Tibial nerve (tissue), 4 donors: Measurements from ENCODE around the gene CUX1. TPM values are rescaled to one million over a fixed set of nuclear protein-coding genes. Genes with fewer than 3 reads are reported as not detected.

ENCODE experiments used
- DNase-seq, 2 donors: peaks; one replicate each; pipeline ENCODE4 v3.0.0-alpha.2; 2019; ENCODE audit warnings: low spot score in 2 of 2
- H3K27ac ChIP-seq, 4 donors: fragments of 200-600 bp; sonication (generic) in 3 of 4; one replicate each; pipeline ENCODE4 v1.5.1; 2017 to 2019; ENCODE audit warnings: mild to moderate bottlenecking in 1 of 4
- H3K27me3 ChIP-seq, 2 donors: fragments of 200-600 bp; sonication (generic) in 1 of 2; one replicate each; pipeline versions ENCODE4 v1.5.1 to v1.6.0; 2017 to 2019
- H3K36me3 ChIP-seq, 3 donors: fragments of 200-600 bp; sonication (generic); one replicate each; pipeline ENCODE4 v1.5.1; 2018 to 2019
- H3K4me1 ChIP-seq, 4 donors: fragments of 200-600 bp; sonication (generic) in 3 of 4; one replicate each; pipeline ENCODE4 v1.5.1; 2017 to 2019
- H3K4me3 ChIP-seq, 4 donors: fragments of 200-600 bp; sonication (generic) in 3 of 4; one replicate each; pipeline ENCODE4 v1.5.1; 2017 to 2019; ENCODE audit warnings: mild to moderate bottlenecking in 1 of 4, moderate library complexity in 1 of 4
- H3K9me3 ChIP-seq, 4 donors: fragments of 200-600 bp; sonication (generic) in 3 of 4; one replicate each; pipeline ENCODE4 v1.5.1; 2017 to 2019
- CTCF ChIP-seq, 5 experiments: fragments of 200-600 bp in 3 of 5; fragments of 450-650 bp in 2 of 5; sonication (generic) in 3 of 5; IDR thresholded peaks; one replicate each; pipeline ENCODE4 v1.5.1; 2016 to 2019; ENCODE audit warnings: antibody characterized with exemption in 5 of 5, mild to moderate bottlenecking in 3 of 5, moderate library complexity in 2 of 5
- EP300 ChIP-seq, 2 donors: sonication (generic); formaldehyde crosslinking; IDR thresholded peaks; one replicate each; pipeline ENCODE4 v1.6.1; 2017; ENCODE audit warnings: antibody characterized with exemption in 2 of 2, mild to moderate bottlenecking in 1 of 2
- POLR2A ChIP-seq, 2 donors: fragments of 450-650 bp; IDR thresholded peaks; one replicate each; pipeline ENCODE4 v1.6.1; 2017; ENCODE audit warnings: antibody characterized with exemption in 2 of 2, mild to moderate bottlenecking in 2 of 2, moderate library complexity in 2 of 2
- WGBS, 2 donors: methylation state at CpG; one replicate each; pipeline ENCODE4 v1.1.5; 2018; 5-methylcytosine and 5-hydroxymethylcytosine counted together
- total RNA-seq, 4 donors: library from RNA; depleted of rRNA; stranded (reverse); fragments of >200 nt; gene quantifications; one replicate each; pipeline ENCODE4 v1.1.0, GENCODE V29; 2016

CUX1 gene
- total RNA-seq, 4 donors from 2014 or later = 74.5 to 104 (median 84.3) TPM

- no peaks in the 10 kb centered on the region for H3K27me3 ChIP-seq
- DNase-seq = no peak
- WGBS, 2 donors = 95 to 96% methylated on average over 6 of the region's 6 CpGs
- H3K4me3 ChIP-seq = no peak overlapping the region
- TF ChIP-seq EP300 (IDR thresholded peaks at IDR 0.05) = no peak
- TF ChIP-seq POLR2A (IDR thresholded peaks at IDR 0.05) = no peak
- no peak for TF ChIP-seq CTCF (IDR thresholded peaks at IDR 0.05)
- peaks cover 0 to 8% (median 0%) of the 10 kb centered on the region in 3 donors for H3K36me3 ChIP-seq
- no peak overlapping the region for H3K27ac ChIP-seq
- H3K4me1 ChIP-seq = peaks cover 0 to 29% (median 6%) of the 10 kb centered on the region in 4 donors
- no peaks in the 10 kb centered on the region for H3K9me3 ChIP-seq
These were observed 134.3 kb downstream of the CUX1 start for GRCh38 chr7:101951757-101952156.

GRCh38 chr7:101952355-101953247 lies 135.2 kb downstream of the CUX1 start:
- Histone ChIP-seq H3K4me1 (peaks cover 0 to 25% (median 6%) of the 10 kb centered on the region in 4 donors), H3K27me3 (no peaks in the 10 kb centered on the region), H3K4me3 (no peak overlapping the region), H3K27ac (no peak overlapping the region), H3K36me3 (peaks cover 0 to 8% (median 0%) of the 10 kb centered on the region in 3 donors), H3K9me3 (no peaks in the 10 kb centered on the region)
- 83 to 88% methylated on average over 26 to 29 of the region's 29 CpGs for WGBS, 2 donors
- TF ChIP-seq CTCF (IDR thresholded peaks at IDR 0.05) (no peak), EP300 (IDR thresholded peaks at IDR 0.05) (no peak), POLR2A (IDR thresholded peaks at IDR 0.05) (no peak)
- no peak for DNase-seq

GRCh38 chr7:101953248-101953819 lies 135.9 kb downstream of the CUX1 start:
- TF ChIP-seq EP300 (IDR thresholded peaks at IDR 0.05) (no peak), POLR2A (IDR thresholded peaks at IDR 0.05) (no peak), CTCF (IDR thresholded peaks at IDR 0.05) (no peak)
- Histone ChIP-seq H3K4me3 (no peak overlapping the region), H3K36me3 (peaks cover 0 to 8% (median 0%) of the 10 kb centered on the region in 3 donors), H3K9me3 (no peaks in the 10 kb centered on the region), H3K27ac (no peak overlapping the region), H3K4me1 (peaks cover 0 to 18% (median 6%) of the 10 kb centered on the region in 4 donors), H3K27me3 (no peaks in the 10 kb centered on the region)
- DNase-seq = no peak
- 82 to 85% methylated on average over 14 of the region's 14 CpGs for WGBS, 2 donors

GRCh38 chr7:101954499-101954898 lies 137.1 kb downstream of the CUX1 start:
- WGBS, 2 donors = 83 to 89% methylated on average over 5 of the region's 5 CpGs
- DNase-seq = no peak
- Histone ChIP-seq H3K36me3 (peaks cover 0 to 8% (median 0%) of the 10 kb centered on the region in 3 donors), H3K9me3 (no peaks in the 10 kb centered on the region), H3K4me1 (peaks cover 0 to 16% (median 6%) of the 10 kb centered on the region in 4 donors), H3K27me3 (no peaks in the 10 kb centered on the region), H3K4me3 (no peak overlapping the region), H3K27ac (no peak overlapping the region)
- TF ChIP-seq POLR2A (IDR thresholded peaks at IDR 0.05) (no peak), CTCF (IDR thresholded peaks at IDR 0.05) (no peak), EP300 (IDR thresholded peaks at IDR 0.05) (no peak)

GRCh38 chr7:101956130-101956529 lies 138.7 kb downstream of the CUX1 start:
- no peak overlapping the region for H3K27ac ChIP-seq
- 86 to 89% methylated on average over 12 of the region's 12 CpGs for WGBS, 2 donors

More at GRCh38 chr7:101956130-101956529, 138.7 kb downstream of the CUX1 start:
- no peak for DNase-seq
- no peaks in the 10 kb centered on the region for H3K9me3 ChIP-seq
- H3K4me1 ChIP-seq = peaks cover 0 to 16% (median 6%) of the 10 kb centered on the region in 4 donors
- no peak overlapping the region for H3K4me3 ChIP-seq
- TF ChIP-seq EP300 (IDR thresholded peaks at IDR 0.05) (no peak), POLR2A (IDR thresholded peaks at IDR 0.05) (no peak), CTCF (IDR thresholded peaks at IDR 0.05) (no peak)
- H3K36me3 ChIP-seq = peaks cover 0 to 14% (median 0%) of the 10 kb centered on the region in 3 donors
- H3K27me3 ChIP-seq = no peaks in the 10 kb centered on the region
